ENCODE results near the gene UNC5C.

DNA sequence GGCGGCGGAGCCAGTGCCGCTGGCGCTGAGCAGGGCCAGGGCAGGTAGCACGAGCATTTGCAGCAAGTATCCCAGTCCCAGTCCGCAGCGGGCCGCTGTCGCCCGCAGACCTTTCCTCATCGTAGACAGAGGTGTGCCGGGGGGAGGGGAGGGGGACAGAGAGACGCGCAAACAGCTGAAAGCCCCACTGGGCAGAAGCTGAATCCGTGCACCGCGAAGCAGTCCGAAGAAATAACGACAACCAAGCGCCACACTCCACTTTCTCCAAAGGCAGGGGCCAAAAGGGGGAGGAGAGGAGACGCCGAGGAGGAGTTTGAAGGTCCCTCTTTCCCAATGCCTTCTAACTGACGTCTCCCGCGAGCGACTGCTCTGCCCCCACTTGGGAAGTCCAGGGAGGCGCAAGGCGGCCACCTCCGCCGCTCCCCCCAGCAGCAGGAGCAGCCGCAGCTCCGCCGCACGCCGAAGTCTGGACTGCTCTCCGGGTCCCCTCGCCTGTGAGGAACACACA, at the start of gene UNC5C:
- TF ChIP-seq, protein P1, sequence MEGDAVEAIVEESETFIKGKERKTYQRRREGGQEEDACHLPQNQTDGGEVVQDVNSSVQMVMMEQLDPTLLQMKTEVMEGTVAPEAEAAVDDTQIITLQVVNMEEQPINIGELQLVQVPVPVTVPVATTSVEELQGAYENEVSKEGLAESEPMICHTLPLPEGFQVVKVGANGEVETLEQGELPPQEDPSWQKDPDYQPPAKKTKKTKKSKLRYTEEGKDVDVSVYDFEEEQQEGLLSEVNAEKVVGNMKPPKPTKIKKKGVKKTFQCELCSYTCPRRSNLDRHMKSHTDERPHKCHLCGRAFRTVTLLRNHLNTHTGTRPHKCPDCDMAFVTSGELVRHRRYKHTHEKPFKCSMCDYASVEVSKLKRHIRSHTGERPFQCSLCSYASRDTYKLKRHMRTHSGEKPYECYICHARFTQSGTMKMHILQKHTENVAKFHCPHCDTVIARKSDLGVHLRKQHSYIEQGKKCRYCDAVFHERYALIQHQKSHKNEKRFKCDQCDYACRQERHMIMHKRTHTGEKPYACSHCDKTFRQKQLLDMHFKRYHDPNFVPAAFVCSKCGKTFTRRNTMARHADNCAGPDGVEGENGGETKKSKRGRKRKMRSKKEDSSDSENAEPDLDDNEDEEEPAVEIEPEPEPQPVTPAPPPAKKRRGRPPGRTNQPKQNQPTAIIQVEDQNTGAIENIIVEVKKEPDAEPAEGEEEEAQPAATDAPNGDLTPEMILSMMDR (optimal IDR thresholded peaks at IDR 0.05 in 1 of 3, IDR thresholded peaks at IDR 0.05 in 1 of 3, conservative IDR thresholded peaks at IDR 0.05 in 1 of 3; ENCODE audit: extremely low read depth in 1 of 3, insufficient read depth in 2 of 3, low read length in 3 of 3) = no peak
- no peak for TF ChIP-seq EZH2 (IDR thresholded peaks at IDR 0.05; ENCODE audit: low read length)

Measured in keratinocyte (primary cell).